ENCODE results near the gene RET.

- TF ChIP-seq, protein P1, sequence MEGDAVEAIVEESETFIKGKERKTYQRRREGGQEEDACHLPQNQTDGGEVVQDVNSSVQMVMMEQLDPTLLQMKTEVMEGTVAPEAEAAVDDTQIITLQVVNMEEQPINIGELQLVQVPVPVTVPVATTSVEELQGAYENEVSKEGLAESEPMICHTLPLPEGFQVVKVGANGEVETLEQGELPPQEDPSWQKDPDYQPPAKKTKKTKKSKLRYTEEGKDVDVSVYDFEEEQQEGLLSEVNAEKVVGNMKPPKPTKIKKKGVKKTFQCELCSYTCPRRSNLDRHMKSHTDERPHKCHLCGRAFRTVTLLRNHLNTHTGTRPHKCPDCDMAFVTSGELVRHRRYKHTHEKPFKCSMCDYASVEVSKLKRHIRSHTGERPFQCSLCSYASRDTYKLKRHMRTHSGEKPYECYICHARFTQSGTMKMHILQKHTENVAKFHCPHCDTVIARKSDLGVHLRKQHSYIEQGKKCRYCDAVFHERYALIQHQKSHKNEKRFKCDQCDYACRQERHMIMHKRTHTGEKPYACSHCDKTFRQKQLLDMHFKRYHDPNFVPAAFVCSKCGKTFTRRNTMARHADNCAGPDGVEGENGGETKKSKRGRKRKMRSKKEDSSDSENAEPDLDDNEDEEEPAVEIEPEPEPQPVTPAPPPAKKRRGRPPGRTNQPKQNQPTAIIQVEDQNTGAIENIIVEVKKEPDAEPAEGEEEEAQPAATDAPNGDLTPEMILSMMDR (IDR thresholded peaks at IDR 0.05; ENCODE audit: control extremely low read depth in 1 of 3, insufficient read depth in 1 of 3, low read depth in 1 of 3, low read length in 3 of 3), result no peak
- TF ChIP-seq, protein P2, sequence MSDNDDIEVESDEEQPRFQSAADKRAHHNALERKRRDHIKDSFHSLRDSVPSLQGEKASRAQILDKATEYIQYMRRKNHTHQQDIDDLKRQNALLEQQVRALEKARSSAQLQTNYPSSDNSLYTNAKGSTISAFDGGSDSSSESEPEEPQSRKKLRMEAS (IDR thresholded peaks at IDR 0.05), result no peak
- TF ChIP-seq POLR2A (IDR thresholded peaks at IDR 0.05; ENCODE audit: control extremely low read depth in 1 of 2, low read depth in 2 of 2, low read length in 2 of 2), result no peak
- TF ChIP-seq EGR1 (IDR thresholded peaks at IDR 0.05; ENCODE audit: borderline replicate concordance, low read depth, low read length), result no peak
- no peak for TF ChIP-seq CHD1 (IDR thresholded peaks at IDR 0.05; ENCODE audit: low read depth, low read length)
- TF ChIP-seq SP1 (IDR thresholded peaks at IDR 0.05; ENCODE audit: low read depth, low read length), result no peak
- no peak for TF ChIP-seq JUN (IDR thresholded peaks at IDR 0.05; ENCODE audit: low read depth, low read length)
- no peak for TF ChIP-seq TCF12 (IDR thresholded peaks at IDR 0.05; ENCODE audit: low read depth, low read length)
- no peak for TF ChIP-seq RXRA (IDR thresholded peaks at IDR 0.05; ENCODE audit: insufficient read depth, low read depth, low read length)
- TF ChIP-seq POLR2AphosphoS5 (IDR thresholded peaks at IDR 0.05; ENCODE audit: low read depth, low read length), result no peak
- no peak for TF ChIP-seq JUND (IDR thresholded peaks at IDR 0.05; ENCODE audit: low read length)
- no peak for TF ChIP-seq YY1 (IDR thresholded peaks at IDR 0.05; ENCODE audit: low read depth, low read length)
Measured at GRCh38 chr10:43073191-43073590, 3.7 kb upstream of the RET start.

Data from H1 (cell line).